IMR-90 (cell line): Measurements from ENCODE around the gene GUCY2C. TPM values are rescaled to one million over a fixed set of nuclear protein-coding genes. Genes with fewer than 3 reads are reported as not detected.

ENCODE experiments used
- ATAC-seq: fragments of 200-7000 bp; cut with Tn5 transposase; 2 replicates; pipeline ENCODE4 v1.9.1; 2020; ENCODE audit warnings: low read depth, mild to moderate bottlenecking, moderate library complexity
- BruUV-seq: library from RNA; stranded (reverse); fragments of 400-500 nt; replicated peaks from 2 replicates; lab custom pipeline; 2021; lab: Mats Ljungman, UMichigan
- CTCF ChIA-PET: fragments of 300-600 bp; formaldehyde crosslinking; extraction: SDS; loops from one replicate; lab custom pipeline; 2021; ENCODE audit warnings: antibody characterized with exemption; lab: Yijun Ruan, JAX
- POLR2A ChIA-PET: fragments of 300-600 bp; sonication (Branson Sonifier 250); formaldehyde crosslinking; loops from one replicate; lab custom pipeline; 2022; ENCODE audit warnings: antibody characterized with exemption; ENCODE audit not compliant: unreplicated experiment; lab: Charles Lee
- DNase-seq: peaks from one replicate; pipeline ENCODE4 v3.0.0; 2013
- H2AFZ ChIP-seq: replicated peaks from 2 replicates; pipeline ENCODE3; 2013; ENCODE audit warnings: low read length, mild to moderate bottlenecking; ENCODE audit not compliant: poor library complexity
- H2AK5ac ChIP-seq: 2 replicates; pipeline ENCODE4 v1.6.1; 2013; ENCODE audit warnings: low read depth, low read length, inconsistent platforms
- H2AK9ac ChIP-seq: replicated peaks from 2 replicates; pipeline ENCODE3; 2013; ENCODE audit warnings: mild to moderate bottlenecking, low read depth, low read length, moderate library complexity; ENCODE audit not compliant: poor library complexity
- H2BK120ac ChIP-seq: 2 replicates; pipeline ENCODE4 v1.6.1; 2013; ENCODE audit warnings: low read depth, low read length, inconsistent platforms
- H2BK15ac ChIP-seq: 3 replicates; pipeline ENCODE4 v1.6.1; 2013; ENCODE audit warnings: low read depth, low read length, inconsistent platforms
- H2BK20ac ChIP-seq: 2 replicates; pipeline ENCODE4 v1.6.1; 2013; ENCODE audit warnings: low read depth, mild to moderate bottlenecking, inconsistent platforms, low read length, moderate library complexity
- H2BK5ac ChIP-seq: 2 replicates; pipeline ENCODE4 v1.6.1; 2013; ENCODE audit warnings: mild to moderate bottlenecking, low read depth, low read length, inconsistent platforms; ENCODE audit not compliant: poor library complexity, severe bottlenecking
- H3K14ac ChIP-seq: replicated peaks from 2 replicates; pipeline ENCODE4 v1.6.1; 2013; ENCODE audit warnings: low read depth, low read length, inconsistent platforms
- H3K18ac ChIP-seq: 2 replicates; pipeline ENCODE4 v1.6.1; 2013; ENCODE audit warnings: low read depth, low read length, control low read depth
- H3K23ac ChIP-seq: 2 replicates; pipeline ENCODE4 v1.6.1; 2013; ENCODE audit warnings: low read depth, low read length, inconsistent platforms
- H3K27ac ChIP-seq: 2 replicates; pipeline ENCODE4 v1.5.1; 2013; ENCODE audit warnings: mild to moderate bottlenecking, control low read depth, low read length; ENCODE audit not compliant: insufficient read depth
- H3K27me3 ChIP-seq: 2 replicates; pipeline ENCODE4 v1.6.1; 2013; ENCODE audit warnings: low read length; ENCODE audit not compliant: control insufficient read depth, insufficient read depth
- H3K36me3 ChIP-seq: 2 replicates; pipeline ENCODE4 v1.6.1; 2013; ENCODE audit warnings: low read length, mixed read lengths; ENCODE audit not compliant: control insufficient read depth, insufficient read depth
- H3K4ac ChIP-seq: 2 replicates; pipeline ENCODE4 v1.6.1; 2013; ENCODE audit warnings: low read depth, low read length, inconsistent platforms
- H3K4me1 ChIP-seq: 2 replicates; pipeline ENCODE4 v1.6.1; 2013; ENCODE audit warnings: low read length, mixed read lengths; ENCODE audit not compliant: control insufficient read depth, insufficient read depth
- H3K4me2 ChIP-seq: 2 replicates; pipeline ENCODE4 v1.6.1; 2013; ENCODE audit warnings: low read depth, mild to moderate bottlenecking, control low read depth, low read length, moderate library complexity
- H3K4me3 ChIP-seq: 2 replicates; pipeline ENCODE4 v1.5.1; 2013; ENCODE audit warnings: low read depth, mild to moderate bottlenecking, control low read depth, low read length, moderate library complexity; ENCODE audit not compliant: insufficient read depth
- H3K56ac ChIP-seq: 2 replicates; pipeline ENCODE4 v1.6.1; 2013; ENCODE audit warnings: low read length, inconsistent platforms; ENCODE audit not compliant: insufficient read depth; ENCODE audit errors: extremely low read depth
- H3K79me1 ChIP-seq, 2 experiments: 2 replicates each; pipeline ENCODE4 v1.6.1; 2013; ENCODE audit warnings: low read length in 2 of 2, inconsistent platforms in 1 of 2, low read depth in 1 of 2
- H3K9ac ChIP-seq: 2 replicates; pipeline ENCODE4 v1.6.1; 2013; ENCODE audit warnings: low read depth, low read length, control low read depth
- H3K9me1 ChIP-seq: 2 replicates; pipeline ENCODE4 v1.6.1; 2013; ENCODE audit warnings: low read length, inconsistent platforms; ENCODE audit not compliant: insufficient read depth
- H3K9me3 ChIP-seq: 2 replicates; pipeline ENCODE4 v1.6.1; 2013; ENCODE audit warnings: low read length; ENCODE audit not compliant: control insufficient read depth, insufficient read depth
- H4K20me1 ChIP-seq: 2 replicates; pipeline ENCODE4 v1.6.1; 2013; ENCODE audit warnings: low read length, inconsistent platforms; ENCODE audit not compliant: insufficient read depth
- H4K5ac ChIP-seq: 2 replicates; pipeline ENCODE4 v1.6.1; 2013; ENCODE audit warnings: mild to moderate bottlenecking, low read depth, low read length, control low read depth
- H4K8ac ChIP-seq, 2 experiments: 2 replicates each; pipeline ENCODE4 v1.6.1; 2013; ENCODE audit warnings: low read depth in 2 of 2, low read length in 2 of 2, control low read depth in 1 of 2, inconsistent platforms in 1 of 2
- H4K91ac ChIP-seq: 2 replicates; pipeline ENCODE4 v1.6.1; 2013; ENCODE audit warnings: low read depth, low read length, inconsistent platforms; ENCODE audit not compliant: insufficient read depth
- CEBPB ChIP-seq: IDR thresholded peaks from 2 replicates; pipeline ENCODE4 v1.6.1; 2012; ENCODE audit warnings: low read depth, low read length, improper control_type of control experiment
- FOS ChIP-seq: fragments of 150-350 bp; IDR thresholded peaks from 2 replicates; pipeline ENCODE4 v1.6.1; 2016; ENCODE audit warnings: low read depth, low read length
- NFE2L2 ChIP-seq: fragments of 150-350 bp; IDR thresholded peaks from 2 replicates; pipeline ENCODE4 v1.6.1; 2016; ENCODE audit warnings: low read depth, mild to moderate bottlenecking, low read length
- dilution Hi-C: fragments of 300-500 bp; cut with HindIII; formaldehyde crosslinking; loops from one replicate; pipeline ENCODE4 v1.14.3; 2018; ENCODE audit warnings: low sequenced_read_pairs; ENCODE audit not compliant: unreplicated experiment
- in situ Hi-C: fragments of 300-500 bp; cut with MboI; formaldehyde crosslinking; loops from 3 replicates; pipeline ENCODE4 v1.14.3; 2019; ENCODE audit warnings: low sequenced_read_pairs, inconsistent platforms, mixed read lengths
- intact Hi-C: fragments of 100-400 bp; cut with micrococcal nuclease; formaldehyde crosslinking; loops from 2 replicates; pipeline ENCODE4 v1.10.0; 2022
- polyA plus RNA-seq, 3 experiments: library from polyadenylated mRNA; depleted of rRNA; stranded (reverse); fragments of >200 nt; gene quantifications; 2 replicates each; pipeline ENCODE4 v1.2.3, GENCODE V29; 2012; ENCODE audit warnings: low replicate concordance in 1 of 3
- total RNA-seq: library from RNA; depleted of rRNA; stranded (reverse); fragments of >200 nt; gene quantifications from 2 replicates; pipeline ENCODE4 v1.2.3, GENCODE V29; 2012

Gene GUCY2C
- total and polyA plus RNA-seq, 2 of the 4 experiments (the other 2 are of a cell fraction): not detected

- Histone ChIP-seq H3K56ac (no peak overlapping the region), H3K14ac (no peak overlapping the region), H4K5ac (no peak overlapping the region), H3K4ac (no peak overlapping the region), H2AK9ac (no peak overlapping the region), H3K23ac (no peak overlapping the region), H3K27me3 (no peaks in the 10 kb centered on the region; the same call in 1 of the 2 replicates), H4K91ac (no peak overlapping the region), H3K27ac (no peak overlapping the region), H2BK120ac (no peak overlapping the region), H2AFZ (no peak overlapping the region), H3K18ac (no peak overlapping the region), H3K4me1 (no peaks in the 10 kb centered on the region), H3K9ac (no peak overlapping the region), H4K8ac (no peak overlapping the region), H3K4me2 (no peak overlapping the region), H2AK5ac (no peak overlapping the region), H3K9me3 (no peaks in the 10 kb centered on the region), H2BK15ac (no peak overlapping the region), H3K36me3 (no peaks in the 10 kb centered on the region), H2BK5ac (no peak overlapping the region), H3K4me3 (no peak overlapping the region), H2BK20ac (no peak overlapping the region), H3K9me1 (no peaks in the 10 kb centered on the region), H3K79me1 (no peaks in the 10 kb centered on the region), H4K20me1 (no peaks in the 10 kb centered on the region)
- no peak for ATAC-seq
- DNase-seq: no peak
- TF ChIP-seq NFE2L2 (no peak), FOS (no peak), CEBPB (no peak)
- in situ Hi-C loops (no loop called here), intact Hi-C loops (no loop called here), dilution Hi-C loops (no loop called here)
- CTCF ChIA-PET: no interaction called here
- no TSS peak for BruUV-seq
- POLR2A ChIA-PET: no interaction called here
Measured at GRCh38 chr12:14698555-14698954, 2.2 kb upstream of the GUCY2C start.
